Suprapubic skin (tissue), 4 donors: ENCODE results near the gene ALG12. TPM values are rescaled to one million over a fixed set of nuclear protein-coding genes. Genes with fewer than 3 reads are reported as not detected.

Experiments
- DNase-seq, 2 donors: peaks; one replicate each; pipeline ENCODE4 v3.0.0-alpha.2; 2019; ENCODE audit warnings: low spot score in 2 of 2
- H3K27ac ChIP-seq: fragments of 200-600 bp; sonication (generic); one replicate; pipeline ENCODE4 v1.5.1; 2019
- H3K27me3 ChIP-seq: fragments of 200-600 bp; sonication (generic); one replicate; pipeline ENCODE4 v1.5.1; 2019
- H3K36me3 ChIP-seq: fragments of 200-600 bp; sonication (generic); one replicate; pipeline ENCODE4 v1.5.1; 2019
- H3K4me1 ChIP-seq: fragments of 200-600 bp; sonication (generic); one replicate; pipeline ENCODE4 v1.5.1; 2019
- H3K4me3 ChIP-seq: fragments of 200-600 bp; sonication (generic); one replicate; pipeline ENCODE4 v1.5.1; 2019; ENCODE audit warnings: mild to moderate bottlenecking
- H3K9me3 ChIP-seq: fragments of 200-600 bp; sonication (generic); one replicate; pipeline ENCODE4 v1.5.1; 2019
- CTCF ChIP-seq, 2 donors: fragments of 200-600 bp in 1 of 2; fragments of 450-650 bp in 1 of 2; sonication (generic) in 1 of 2; IDR thresholded peaks; one replicate each; pipeline ENCODE4 v1.5.1; 2016 to 2019; ENCODE audit warnings: antibody characterized with exemption in 2 of 2, mild to moderate bottlenecking in 1 of 2, moderate library complexity in 1 of 2
- EP300 ChIP-seq: sonication (generic); formaldehyde crosslinking; IDR thresholded peaks from one replicate; pipeline ENCODE4 v1.6.1; 2017; ENCODE audit warnings: antibody characterized with exemption
- POLR2A ChIP-seq, 2 donors: fragments of 450-650 bp; IDR thresholded peaks; one replicate each; pipeline ENCODE4 v1.6.1; 2017; ENCODE audit warnings: antibody characterized with exemption in 2 of 2, mild to moderate bottlenecking in 2 of 2, moderate library complexity in 2 of 2
- POLR2AphosphoS5 ChIP-seq, 3 donors: sonication (generic); formaldehyde crosslinking; IDR thresholded peaks; one replicate each; pipeline ENCODE4 v1.6.1; 2017; ENCODE audit warnings: antibody characterized with exemption in 3 of 3
- WGBS: methylation state at CpG from one replicate; pipeline ENCODE4 v1.1.5; 2018; 5-methylcytosine and 5-hydroxymethylcytosine counted together
- total RNA-seq, 4 donors: library from RNA; depleted of rRNA; stranded (reverse); fragments of >200 nt; gene quantifications; one replicate each; pipeline ENCODE4 v1.1.0, GENCODE V29; 2016

Gene ALG12
- total RNA-seq, 4 donors from 2014 or later = 13.2 to 23.8 (median 16.8) TPM

- H3K4me1 ChIP-seq = peaks cover 72% of the 10 kb centered on the region
- H3K4me3 ChIP-seq = no peak overlapping the region
- peaks cover 3% of the 10 kb centered on the region for H3K36me3 ChIP-seq
- WGBS = 47% methylated on average over 11 of the region's 15 CpGs
- no peaks in the 10 kb centered on the region for H3K27me3 ChIP-seq
- TF ChIP-seq POLR2A (IDR thresholded peaks at IDR 0.05) (no peak), EP300 (no peak), CTCF (IDR thresholded peaks at IDR 0.05) (no peak), POLR2AphosphoS5 (IDR thresholded peaks at IDR 0.05) (no peak)
- H3K9me3 ChIP-seq = no peaks in the 10 kb centered on the region
- H3K27ac ChIP-seq = peak overlapping the region; percentile 66
- DNase-seq = peak in 1 of 2 donors; percentile 65
These were observed 38.2 kb upstream of the ALG12 start for GRCh38 chr22:49956418-49956770.

- DNase-seq = no peak
- Histone ChIP-seq H3K4me3 (no peak overlapping the region), H3K4me1 (peaks cover 77% of the 10 kb centered on the region), H3K9me3 (no peaks in the 10 kb centered on the region), H3K36me3 (no peaks in the 10 kb centered on the region), H3K27me3 (no peaks in the 10 kb centered on the region), H3K27ac (peak overlapping the region; percentile 92)
- TF ChIP-seq POLR2A (IDR thresholded peaks at IDR 0.05) (no peak), EP300 (no peak), POLR2AphosphoS5 (IDR thresholded peaks at IDR 0.05) (no peak), CTCF (IDR thresholded peaks at IDR 0.05) (no peak)
- 83% methylated on average over 5 of the region's 22 CpGs for WGBS
These were observed 37.6 kb upstream of the ALG12 start for GRCh38 chr22:49955581-49956417.

GRCh38 chr22:49954991-49955580 is 36.8 kb upstream of the ALG12 start:
- no peak for TF ChIP-seq EP300
- no peak for TF ChIP-seq POLR2AphosphoS5 (IDR thresholded peaks at IDR 0.05)
- no peak for TF ChIP-seq CTCF (IDR thresholded peaks at IDR 0.05)
- no peak for TF ChIP-seq POLR2A (IDR thresholded peaks at IDR 0.05)
- H3K36me3 ChIP-seq = no peaks in the 10 kb centered on the region
- DNase-seq = no peak
- no peaks in the 10 kb centered on the region for H3K27me3 ChIP-seq
- no peaks in the 10 kb centered on the region for H3K9me3 ChIP-seq
- peaks cover 83% of the 10 kb centered on the region for H3K4me1 ChIP-seq
- no peak overlapping the region for H3K4me3 ChIP-seq
- 73% methylated on average over 6 of the region's 15 CpGs for WGBS
- H3K27ac ChIP-seq = peak overlapping the region; percentile 92

- Histone ChIP-seq H3K27me3 (no peaks in the 10 kb centered on the region), H3K36me3 (no peaks in the 10 kb centered on the region), H3K4me1 (peaks cover 83% of the 10 kb centered on the region), H3K27ac (peak overlapping the region; percentile 92), H3K4me3 (no peak overlapping the region), H3K9me3 (no peaks in the 10 kb centered on the region)
- 75% methylated on average over 7 of the region's 8 CpGs for WGBS
- no peak for DNase-seq
- TF ChIP-seq POLR2A (IDR thresholded peaks at IDR 0.05) (no peak), EP300 (no peak), POLR2AphosphoS5 (IDR thresholded peaks at IDR 0.05) (no peak), CTCF (IDR thresholded peaks at IDR 0.05) (no peak)
These were observed 36.1 kb upstream of the ALG12 start for GRCh38 chr22:49954354-49954753.

GRCh38 chr22:49953680-49954344 is 35.6 kb upstream of the ALG12 start:
- TF ChIP-seq EP300 (no peak), POLR2A (IDR thresholded peaks at IDR 0.05) (no peak), CTCF (IDR thresholded peaks at IDR 0.05) (no peak), POLR2AphosphoS5 (IDR thresholded peaks at IDR 0.05) (no peak)
- H3K9me3 ChIP-seq = no peaks in the 10 kb centered on the region
- 80% methylated on average over 7 of the region's 18 CpGs for WGBS
- DNase-seq = no peak
- H3K27ac ChIP-seq = peak overlapping the region; percentile 92
- peaks cover 84% of the 10 kb centered on the region for H3K4me1 ChIP-seq
- no peak overlapping the region for H3K4me3 ChIP-seq
- no peaks in the 10 kb centered on the region for H3K27me3 ChIP-seq
- H3K36me3 ChIP-seq = no peaks in the 10 kb centered on the region
